ENCODE measurements around the gene ARPIN.

ARPIN gene

GRCh38 chr15:89898614-89899294 lies 14.0 kb downstream of the ARPIN start:
- peaks cover 13% of the 10 kb centered on the region for H3K4me1 ChIP-seq (ENCODE audit: low read depth, poor library complexity, severe bottlenecking)
- TF ChIP-seq, protein P1, sequence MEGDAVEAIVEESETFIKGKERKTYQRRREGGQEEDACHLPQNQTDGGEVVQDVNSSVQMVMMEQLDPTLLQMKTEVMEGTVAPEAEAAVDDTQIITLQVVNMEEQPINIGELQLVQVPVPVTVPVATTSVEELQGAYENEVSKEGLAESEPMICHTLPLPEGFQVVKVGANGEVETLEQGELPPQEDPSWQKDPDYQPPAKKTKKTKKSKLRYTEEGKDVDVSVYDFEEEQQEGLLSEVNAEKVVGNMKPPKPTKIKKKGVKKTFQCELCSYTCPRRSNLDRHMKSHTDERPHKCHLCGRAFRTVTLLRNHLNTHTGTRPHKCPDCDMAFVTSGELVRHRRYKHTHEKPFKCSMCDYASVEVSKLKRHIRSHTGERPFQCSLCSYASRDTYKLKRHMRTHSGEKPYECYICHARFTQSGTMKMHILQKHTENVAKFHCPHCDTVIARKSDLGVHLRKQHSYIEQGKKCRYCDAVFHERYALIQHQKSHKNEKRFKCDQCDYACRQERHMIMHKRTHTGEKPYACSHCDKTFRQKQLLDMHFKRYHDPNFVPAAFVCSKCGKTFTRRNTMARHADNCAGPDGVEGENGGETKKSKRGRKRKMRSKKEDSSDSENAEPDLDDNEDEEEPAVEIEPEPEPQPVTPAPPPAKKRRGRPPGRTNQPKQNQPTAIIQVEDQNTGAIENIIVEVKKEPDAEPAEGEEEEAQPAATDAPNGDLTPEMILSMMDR (conservative IDR thresholded peaks at IDR 0.05; ENCODE audit: low read depth, low read length): peak; percentile 68
- no peak overlapping the region for H3K4me3 ChIP-seq (IDR thresholded peaks at IDR 0.05; ENCODE audit: insufficient read depth, low read depth, low read length)
- no peaks in the 10 kb centered on the region for H4K20me1 ChIP-seq (ENCODE audit: insufficient read depth)
- peaks cover under 1% of the 10 kb centered on the region; the same call in 1 of the 2 replicates for H3K79me2 ChIP-seq (ENCODE audit: insufficient read depth, low read depth)
- H3K27me3 ChIP-seq (ENCODE audit: insufficient read depth, low read depth): no peaks in the 10 kb centered on the region
- no peak overlapping the region for H3K4me2 ChIP-seq
- no peak overlapping the region for H3K27ac ChIP-seq
- no peak overlapping the region for H3K9ac ChIP-seq
- no peak overlapping the region; the same call in 1 of the 2 replicates for H2AFZ ChIP-seq (ENCODE audit: low read depth)
- H3K36me3 ChIP-seq (ENCODE audit: insufficient read depth): no peaks in the 10 kb centered on the region

DNA sequence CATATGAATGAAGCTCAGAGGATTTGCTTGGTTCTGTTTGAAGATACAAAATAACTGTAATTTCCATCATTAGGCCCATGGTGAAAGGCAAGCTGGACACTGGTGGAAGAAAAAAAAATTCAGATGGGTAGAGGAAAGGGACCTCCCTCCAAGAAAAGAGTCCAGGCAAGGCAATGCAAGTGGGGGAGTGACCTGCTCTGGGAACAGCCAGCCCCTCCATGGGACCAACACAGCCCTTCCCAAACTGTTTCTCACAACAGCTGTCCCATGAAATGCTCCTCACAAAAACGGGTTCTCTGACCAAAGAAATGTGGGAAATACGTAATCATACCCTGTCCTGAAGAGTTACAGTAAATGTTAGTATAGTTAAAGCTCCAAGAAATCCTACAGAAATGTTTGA lies 14.6 kb downstream of the ARPIN start:
- Histone ChIP-seq H3K4me3 (IDR thresholded peaks at IDR 0.05; ENCODE audit: insufficient read depth, low read depth, low read length) (no peak overlapping the region), H3K4me2 (no peak overlapping the region), H3K9ac (no peak overlapping the region), H3K27me3 (ENCODE audit: insufficient read depth, low read depth) (no peaks in the 10 kb centered on the region), H3K36me3 (ENCODE audit: insufficient read depth) (no peaks in the 10 kb centered on the region), H2AFZ (ENCODE audit: low read depth) (no peak overlapping the region; the same call in 1 of the 2 replicates), H3K4me1 (ENCODE audit: low read depth, poor library complexity, severe bottlenecking) (peaks cover 14% of the 10 kb centered on the region), H4K20me1 (ENCODE audit: insufficient read depth) (no peaks in the 10 kb centered on the region), H3K79me2 (ENCODE audit: insufficient read depth, low read depth) (peaks cover 6% of the 10 kb centered on the region), H3K27ac (no peak overlapping the region)
- TF ChIP-seq, protein P1 (conservative IDR thresholded peaks at IDR 0.05; ENCODE audit: low read depth, low read length): no peak

- no peaks in the 10 kb centered on the region for H4K20me1 ChIP-seq (ENCODE audit: insufficient read depth)
- peak within 1 kb of the TSS; percentile 78 for H3K27ac ChIP-seq
- no peaks in the 10 kb centered on the region for H3K27me3 ChIP-seq (ENCODE audit: insufficient read depth, low read depth)
- H2AFZ ChIP-seq (ENCODE audit: low read depth): peak within 1 kb of the TSS; percentile 77
- peaks cover 30% of the 10 kb centered on the region for H3K79me2 ChIP-seq (ENCODE audit: insufficient read depth, low read depth)
- H3K9ac ChIP-seq: peak within 1 kb of the TSS; percentile 80
- H3K36me3 ChIP-seq (ENCODE audit: insufficient read depth): no peaks in the 10 kb centered on the region
- peaks cover 55% of the 10 kb centered on the region for H3K4me1 ChIP-seq (ENCODE audit: low read depth, poor library complexity, severe bottlenecking)
- peak within 1 kb of the TSS; percentile 83 for H3K4me2 ChIP-seq
- H3K4me3 ChIP-seq (IDR thresholded peaks at IDR 0.05; ENCODE audit: insufficient read depth, low read depth, low read length): no peak within 1 kb of the TSS
- TF ChIP-seq, protein P1 (conservative IDR thresholded peaks at IDR 0.05; ENCODE audit: low read depth, low read length): no peak
Measured at GRCh38 chr15:89893696-89894447, 18.9 kb downstream of the ARPIN start, which contains the start of gene AP3S2. AP3S2 (minus strand) TSS chr15:89893994; CDS start chr15:89893949, 45 bp downstream.

- H3K4me3 ChIP-seq (IDR thresholded peaks at IDR 0.05; ENCODE audit: insufficient read depth, low read depth, low read length): no peak overlapping the region
- H3K79me2 ChIP-seq (ENCODE audit: insufficient read depth, low read depth): peaks cover 30% of the 10 kb centered on the region
- H3K4me2 ChIP-seq: peak overlapping the region; percentile 83
- peak overlapping the region; percentile 80 for H3K9ac ChIP-seq
- TF ChIP-seq, protein P1 (conservative IDR thresholded peaks at IDR 0.05; ENCODE audit: low read depth, low read length): no peak
- no peaks in the 10 kb centered on the region for H3K36me3 ChIP-seq (ENCODE audit: insufficient read depth)
- no peaks in the 10 kb centered on the region for H4K20me1 ChIP-seq (ENCODE audit: insufficient read depth)
- H3K27ac ChIP-seq: peak overlapping the region; percentile 78
- H2AFZ ChIP-seq (ENCODE audit: low read depth): no peak overlapping the region; the same call in 1 of the 2 replicates
- H3K4me1 ChIP-seq (ENCODE audit: low read depth, poor library complexity, severe bottlenecking): peaks cover 56% of the 10 kb centered on the region
- H3K27me3 ChIP-seq (ENCODE audit: insufficient read depth, low read depth): no peaks in the 10 kb centered on the region
Measured at GRCh38 chr15:89893027-89893426, 19.7 kb downstream of the ARPIN start.
